ENCODE measurements around the gene RAB39B. TPM values are rescaled to one million over a fixed set of nuclear protein-coding genes. Genes with fewer than 3 reads are reported as not detected.
A peak's percentile ranks its signal among the peaks of the same experiment; 100 is the strongest.
"Not testable (repeated sequence)": the region's sequence is repeated elsewhere in the genome, so short reads cannot be mapped to it uniquely, and the experiment has no call there.

Gene RAB39B
- total RNA-seq, 2 experiments from 2014 or later, result 5.6 to 5.7 TPM

GRCh38 chrX:155225774-155226173 is 38.5 kb downstream of the RAB39B start:
- H3K9me3 Mint-ChIP-seq, result no peaks in the 10 kb centered on the region

GRCh38 chrX:155223746-155224145 is 40.5 kb downstream of the RAB39B start:
- peaks cover 34% of the 10 kb centered on the region for H3K36me3 ChIP-seq (ENCODE audit: insufficient read depth, low read length)
- CTCF ChIA-PET; DNase-seq; H3K9me3 ChIP-seq (ENCODE audit: control insufficient read depth in 1 of 2, insufficient read depth in 1 of 2, low read length in 2 of 2); H3K4me1 ChIP-seq (ENCODE audit: insufficient read depth, low read length); H3K27me3 Mint-ChIP-seq; H3K9me3 Mint-ChIP-seq; ATAC-seq (ENCODE audit: poor library complexity); H3K27ac Mint-ChIP-seq; intact Hi-C loops (cut with DNase I, micrococcal nuclease); H3K4me3 ChIP-seq (ENCODE audit: low read length); H3K4me3 Mint-ChIP-seq; H3K27ac ChIP-seq (ENCODE audit: low read depth in 1 of 2, low read length in 2 of 2); H3K27me3 ChIP-seq (ENCODE audit: control insufficient read depth in 1 of 2, insufficient read depth in 2 of 2, low read length in 2 of 2); POLR2A ChIA-PET: not testable (repeated sequence)
- Mint-ChIP-seq H3K36me3 (ENCODE audit: low read depth) (peaks cover 50% of the 10 kb centered on the region), H3K4me1 (ENCODE audit: low read depth) (peaks cover 21% of the 10 kb centered on the region)

More at GRCh38 chrX:155225774-155226173, 38.5 kb downstream of the RAB39B start:
- H3K4me1 Mint-ChIP-seq (ENCODE audit: low read depth), result peaks cover 20% of the 10 kb centered on the region
- intact Hi-C loops (cut with DNase I, micrococcal nuclease), result no loop called here
- DNase-seq (no peak), ATAC-seq (ENCODE audit: poor library complexity) (no peak)
- H3K27ac Mint-ChIP-seq, result no peak overlapping the region
- H3K4me3 Mint-ChIP-seq, result no peak overlapping the region
- H3K27me3 ChIP-seq (ENCODE audit: control insufficient read depth in 1 of 2, insufficient read depth in 2 of 2, low read length in 2 of 2), result no peaks in the 10 kb centered on the region
- no peaks in the 10 kb centered on the region for H3K4me1 ChIP-seq (ENCODE audit: insufficient read depth, low read length)
- H3K27ac ChIP-seq (ENCODE audit: low read depth in 1 of 2, low read length in 2 of 2), result no peak overlapping the region
- CTCF ChIA-PET, result interaction anchor here (1.0 to 1.1 kb wide), 2 partner anchors 9 to 13 kb away, joined by 3 read pairs; no protein-coding TSS in a partner anchor
- POLR2A ChIA-PET, result interaction anchor here (2.7 kb wide), 1 partner anchor 9 kb away, joined by 8 read pairs; the partner anchor contains the start of gene VBP1
- TF ChIP-seq CTCF (IDR thresholded peaks at IDR 0.05), result no peak
- H3K4me3 ChIP-seq (ENCODE audit: low read length), result no peak overlapping the region
- no peaks in the 10 kb centered on the region for H3K9me3 ChIP-seq (ENCODE audit: control insufficient read depth in 1 of 2, insufficient read depth in 1 of 2, low read length in 2 of 2)
- H3K27me3 Mint-ChIP-seq, result no peaks in the 10 kb centered on the region
- peaks cover 40% of the 10 kb centered on the region for H3K36me3 ChIP-seq (ENCODE audit: insufficient read depth, low read length)
- H3K36me3 Mint-ChIP-seq (ENCODE audit: low read depth), result peaks cover 69% of the 10 kb centered on the region

GRCh38 chrX:155221351-155221750 is 42.9 kb downstream of the RAB39B start:
- Histone ChIP-seq H3K4me1 (ENCODE audit: insufficient read depth, low read length) (peaks cover 10% of the 10 kb centered on the region), H3K9me3 (ENCODE audit: control insufficient read depth in 1 of 2, insufficient read depth in 1 of 2, low read length in 2 of 2) (no peaks in the 10 kb centered on the region), H3K27me3 (ENCODE audit: control insufficient read depth in 1 of 2, insufficient read depth in 2 of 2, low read length in 2 of 2) (no peaks in the 10 kb centered on the region), H3K27ac (ENCODE audit: low read depth in 1 of 2, low read length in 2 of 2) (no peak overlapping the region), H3K36me3 (ENCODE audit: insufficient read depth, low read length) (peaks cover 16% of the 10 kb centered on the region), H3K4me3 (ENCODE audit: low read length) (no peak overlapping the region)
- peaks cover 34% of the 10 kb centered on the region for H3K36me3 Mint-ChIP-seq (ENCODE audit: low read depth)
- TF ChIP-seq CTCF (IDR thresholded peaks at IDR 0.05), result no peak
- ChIA-PET CTCF (no interaction called here), POLR2A (no interaction called here)
- H3K27ac Mint-ChIP-seq, result no peak overlapping the region
- peaks cover 33% of the 10 kb centered on the region for H3K4me1 Mint-ChIP-seq (ENCODE audit: low read depth)
- DNase-seq (no peak), ATAC-seq (ENCODE audit: poor library complexity) (no peak)
- intact Hi-C loops (cut with DNase I, micrococcal nuclease), result no loop called here
- H3K27me3 Mint-ChIP-seq, result no peaks in the 10 kb centered on the region
- no peak overlapping the region for H3K4me3 Mint-ChIP-seq
- no peaks in the 10 kb centered on the region for H3K9me3 Mint-ChIP-seq

GRCh38 chrX:155218777-155219176 is 45.5 kb downstream of the RAB39B start:
- peaks cover 17% of the 10 kb centered on the region for H3K4me1 ChIP-seq (ENCODE audit: insufficient read depth, low read length)
- DNase-seq (no peak), ATAC-seq (ENCODE audit: poor library complexity) (no peak)
- Mint-ChIP-seq H3K9me3 (no peaks in the 10 kb centered on the region), H3K27ac (peak overlapping the region; percentile 11), H3K4me3 (peak overlapping the region; percentile 64), H3K36me3 (ENCODE audit: low read depth) (peaks cover 24% of the 10 kb centered on the region), H3K4me1 (ENCODE audit: low read depth) (peaks cover 35% of the 10 kb centered on the region), H3K27me3 (no peaks in the 10 kb centered on the region)
- no peak overlapping the region for H3K4me3 ChIP-seq (ENCODE audit: low read length)
- ChIA-PET POLR2A (no interaction called here), CTCF (no interaction called here)
- no peak for TF ChIP-seq CTCF (IDR thresholded peaks at IDR 0.05)
- H3K27ac ChIP-seq (ENCODE audit: low read depth in 1 of 2, low read length in 2 of 2), result no peak overlapping the region
- H3K36me3 ChIP-seq (ENCODE audit: insufficient read depth, low read length), result peaks cover 16% of the 10 kb centered on the region
- H3K27me3 ChIP-seq (ENCODE audit: control insufficient read depth in 1 of 2, insufficient read depth in 2 of 2, low read length in 2 of 2), result no peaks in the 10 kb centered on the region
- intact Hi-C loops (cut with DNase I, micrococcal nuclease), result loop anchor here (5.0 to 10.0 kb wide), 4 partner anchors 44 to 236 kb away; partner anchors contain the start of gene RAB39B (in 2 of the 2)
- H3K9me3 ChIP-seq (ENCODE audit: control insufficient read depth in 1 of 2, insufficient read depth in 1 of 2, low read length in 2 of 2), result no peaks in the 10 kb centered on the region
